ENCODE measurements around the gene HYDIN. TPM values are rescaled to one million over a fixed set of nuclear protein-coding genes. Genes with fewer than 3 reads are reported as not detected.

The HYDIN gene
- total RNA-seq, 4 donors from 2014 or later: 0.33 to 1.5 (median 0.44) TPM; not detected in 1

DNA sequence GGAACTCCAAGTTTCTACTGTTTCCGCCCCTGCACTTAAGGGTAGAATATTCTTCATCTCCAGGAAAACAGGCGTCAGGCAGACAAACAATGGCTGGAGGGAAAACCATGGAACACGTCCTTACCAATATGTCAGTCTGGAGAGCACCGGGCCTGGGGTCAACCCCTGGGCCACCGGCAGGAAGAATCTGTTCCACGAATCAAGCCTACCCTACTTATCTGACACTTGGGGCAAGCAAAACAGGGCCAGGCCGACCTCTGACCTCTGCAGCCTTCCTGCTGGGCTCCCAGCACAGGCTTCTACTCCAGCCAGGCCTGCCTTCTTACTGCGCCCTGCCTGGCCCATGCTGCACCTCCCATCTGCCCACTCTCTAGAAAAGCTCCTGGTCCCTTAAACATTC, 439.7 kb downstream of the HYDIN start:
- TF ChIP-seq, protein P1, sequence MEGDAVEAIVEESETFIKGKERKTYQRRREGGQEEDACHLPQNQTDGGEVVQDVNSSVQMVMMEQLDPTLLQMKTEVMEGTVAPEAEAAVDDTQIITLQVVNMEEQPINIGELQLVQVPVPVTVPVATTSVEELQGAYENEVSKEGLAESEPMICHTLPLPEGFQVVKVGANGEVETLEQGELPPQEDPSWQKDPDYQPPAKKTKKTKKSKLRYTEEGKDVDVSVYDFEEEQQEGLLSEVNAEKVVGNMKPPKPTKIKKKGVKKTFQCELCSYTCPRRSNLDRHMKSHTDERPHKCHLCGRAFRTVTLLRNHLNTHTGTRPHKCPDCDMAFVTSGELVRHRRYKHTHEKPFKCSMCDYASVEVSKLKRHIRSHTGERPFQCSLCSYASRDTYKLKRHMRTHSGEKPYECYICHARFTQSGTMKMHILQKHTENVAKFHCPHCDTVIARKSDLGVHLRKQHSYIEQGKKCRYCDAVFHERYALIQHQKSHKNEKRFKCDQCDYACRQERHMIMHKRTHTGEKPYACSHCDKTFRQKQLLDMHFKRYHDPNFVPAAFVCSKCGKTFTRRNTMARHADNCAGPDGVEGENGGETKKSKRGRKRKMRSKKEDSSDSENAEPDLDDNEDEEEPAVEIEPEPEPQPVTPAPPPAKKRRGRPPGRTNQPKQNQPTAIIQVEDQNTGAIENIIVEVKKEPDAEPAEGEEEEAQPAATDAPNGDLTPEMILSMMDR (IDR thresholded peaks at IDR 0.05; ENCODE audit: low read depth): no peak

DNA sequence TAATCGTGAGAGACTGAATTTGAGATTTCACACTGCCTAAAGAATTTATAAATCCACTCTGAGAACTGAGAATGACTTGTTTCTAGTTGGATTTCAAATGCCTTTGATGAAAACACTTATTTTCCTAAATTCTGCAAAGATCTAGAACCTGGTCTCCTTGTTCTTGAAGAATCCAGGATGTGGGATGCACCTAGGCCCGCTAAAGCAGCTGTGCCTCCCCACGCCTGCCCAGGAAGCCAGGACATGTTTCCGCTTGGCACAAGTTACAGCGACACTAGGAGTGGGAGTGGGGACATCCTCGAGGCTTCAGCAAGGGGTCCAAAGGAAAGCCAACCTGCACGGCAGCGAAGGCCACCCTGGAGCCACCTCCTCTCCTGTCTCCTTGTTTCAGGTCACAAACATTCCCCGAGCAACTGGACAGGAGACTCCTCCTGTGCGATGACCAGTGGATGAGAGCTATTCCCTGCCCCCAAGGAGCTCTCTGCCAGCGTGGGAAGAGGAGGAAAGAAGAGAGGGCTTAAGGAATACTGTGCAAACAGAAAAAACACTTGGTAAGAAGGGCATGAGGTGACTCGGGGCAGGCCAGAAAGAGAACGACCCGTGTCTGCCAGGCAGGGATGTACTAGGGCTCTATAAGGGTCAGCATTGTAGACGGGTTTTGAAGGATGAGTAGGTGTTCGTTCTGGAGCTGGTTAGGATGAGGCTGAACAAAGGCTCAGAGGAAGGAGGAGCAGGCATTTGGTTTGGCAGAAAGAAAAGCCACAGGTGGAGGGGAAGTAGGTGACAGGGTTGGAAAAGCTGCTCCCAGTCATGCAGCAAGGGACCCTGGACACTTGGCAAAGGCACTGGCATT, 440.7 kb downstream of the HYDIN start:
- TF ChIP-seq, protein P1 (IDR thresholded peaks at IDR 0.05; ENCODE audit: low read depth): no peak

DNA sequence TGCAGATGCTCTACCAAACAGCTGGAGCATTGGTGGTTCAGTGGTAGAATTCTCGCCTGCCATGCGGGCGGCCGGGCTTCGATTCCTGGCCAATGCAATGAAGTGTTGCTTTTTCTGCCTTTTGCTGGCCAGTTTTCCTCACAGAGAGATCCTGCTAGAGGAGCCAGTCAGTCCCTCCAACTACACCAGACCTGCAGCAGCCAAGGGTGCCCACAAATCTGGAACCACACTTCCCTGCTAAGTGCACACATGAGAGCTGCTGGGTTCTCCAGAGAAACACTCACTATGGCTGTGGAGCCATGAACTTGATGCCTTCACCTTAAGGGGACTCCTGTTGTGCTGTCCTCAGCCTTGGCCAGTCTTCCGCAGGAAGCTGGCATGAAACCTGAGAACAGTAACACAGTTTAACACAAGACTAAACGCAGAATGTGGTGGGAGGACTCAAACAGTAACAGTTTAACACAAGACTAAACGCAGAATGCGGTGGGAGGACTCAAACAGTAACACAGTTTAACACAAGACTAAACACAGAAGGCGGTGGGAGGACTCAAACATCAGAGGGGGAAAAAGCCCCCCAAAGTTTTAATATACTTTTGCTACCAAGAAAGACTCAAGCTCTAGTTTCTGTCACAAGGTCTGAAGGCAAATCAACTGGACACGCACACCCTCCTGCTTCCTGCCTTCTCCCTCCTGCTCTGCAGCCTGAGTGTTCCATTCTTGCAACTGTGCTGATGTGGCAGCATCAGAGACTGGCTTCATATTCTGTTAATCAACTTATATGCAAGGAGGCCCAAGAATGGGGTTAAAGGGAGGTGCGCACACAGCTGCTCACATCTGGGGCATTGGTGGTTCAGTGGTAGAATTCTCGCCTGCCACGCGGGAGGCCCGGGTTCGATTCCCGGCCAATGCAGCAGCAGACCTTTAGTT, 441.6 kb downstream of the HYDIN start:
- TF ChIP-seq, protein P1 (IDR thresholded peaks at IDR 0.05; ENCODE audit: low read depth): no peak

DNA sequence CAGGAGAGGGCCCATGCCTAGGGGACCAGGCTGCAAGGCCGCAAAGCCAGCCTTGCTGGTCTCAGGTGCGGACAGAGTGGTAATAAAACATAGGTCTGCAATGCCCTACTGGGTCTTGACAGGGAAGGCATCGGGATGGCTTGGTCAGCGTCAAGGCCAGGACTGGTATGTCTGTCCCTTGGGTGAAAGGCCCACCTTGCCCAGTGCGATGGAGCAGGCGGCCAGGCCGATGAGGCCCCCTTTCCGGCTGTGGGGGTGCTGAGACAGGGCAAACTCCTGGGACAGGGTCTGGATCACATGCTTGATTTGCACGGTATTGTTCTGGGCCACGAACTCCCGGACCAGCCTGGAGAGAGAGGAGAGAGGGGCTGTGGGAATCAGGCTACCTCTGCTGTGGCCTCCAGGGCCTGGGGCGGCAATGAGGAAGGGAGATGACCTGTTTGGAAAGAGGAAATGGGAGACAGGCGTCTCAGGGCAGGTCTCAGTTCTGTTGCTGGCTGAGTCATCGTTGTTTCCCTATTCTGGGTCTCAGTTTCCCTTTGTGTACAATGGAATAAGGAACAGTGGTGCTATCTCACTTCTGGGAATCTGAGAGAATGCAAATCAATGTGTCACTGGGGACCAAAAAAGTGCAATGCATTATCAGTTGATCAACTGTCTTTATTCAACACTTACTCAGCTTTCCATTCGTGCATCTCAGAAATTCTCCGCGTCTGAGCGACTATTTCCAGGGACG, 444.3 kb downstream of the HYDIN start:
- TF ChIP-seq, protein P1 (IDR thresholded peaks at IDR 0.05; ENCODE audit: low read depth): no peak

DNA sequence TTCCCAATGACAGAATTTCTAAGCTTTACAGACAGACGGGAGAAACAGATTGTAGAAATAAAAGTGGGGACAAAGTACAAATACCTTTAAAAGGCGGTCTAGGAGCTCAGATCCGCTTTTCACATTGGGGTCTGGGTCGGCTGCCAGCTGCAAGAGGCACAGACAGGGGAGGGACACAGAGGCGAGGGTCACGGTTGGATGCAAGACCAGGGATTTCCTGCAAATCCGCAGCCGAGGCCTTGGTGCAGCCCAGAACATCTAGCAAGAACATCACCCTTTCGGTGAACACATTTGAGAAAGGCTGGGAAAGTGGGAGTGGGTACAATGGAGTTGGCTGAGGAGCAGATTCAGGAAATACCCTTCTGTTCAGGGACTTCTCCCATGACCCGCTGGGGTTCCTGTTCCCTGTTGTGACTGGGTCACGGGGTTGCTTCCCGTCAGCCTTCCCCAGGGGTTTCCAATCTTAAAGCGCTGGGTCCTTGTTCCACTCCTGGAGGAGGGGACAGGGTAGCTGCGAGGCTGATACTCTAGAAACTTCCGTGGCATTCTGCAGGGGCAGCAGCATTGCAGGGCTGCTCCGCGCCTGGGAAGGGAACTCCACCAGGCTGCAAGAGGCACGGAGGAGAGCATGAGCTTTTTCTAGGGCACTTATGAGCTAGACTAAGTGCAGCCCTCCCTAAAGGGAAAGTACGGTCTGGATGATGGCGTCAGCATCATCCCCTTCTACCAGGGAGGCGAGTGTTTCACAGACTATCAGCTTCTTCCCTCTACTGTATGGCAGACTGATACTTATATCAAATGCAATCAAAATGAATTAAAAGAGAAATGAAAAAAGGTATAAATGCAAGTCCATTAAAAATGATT, 445.6 kb downstream of the HYDIN start:
- TF ChIP-seq, protein P1 (IDR thresholded peaks at IDR 0.05; ENCODE audit: low read depth): no peak

DNA sequence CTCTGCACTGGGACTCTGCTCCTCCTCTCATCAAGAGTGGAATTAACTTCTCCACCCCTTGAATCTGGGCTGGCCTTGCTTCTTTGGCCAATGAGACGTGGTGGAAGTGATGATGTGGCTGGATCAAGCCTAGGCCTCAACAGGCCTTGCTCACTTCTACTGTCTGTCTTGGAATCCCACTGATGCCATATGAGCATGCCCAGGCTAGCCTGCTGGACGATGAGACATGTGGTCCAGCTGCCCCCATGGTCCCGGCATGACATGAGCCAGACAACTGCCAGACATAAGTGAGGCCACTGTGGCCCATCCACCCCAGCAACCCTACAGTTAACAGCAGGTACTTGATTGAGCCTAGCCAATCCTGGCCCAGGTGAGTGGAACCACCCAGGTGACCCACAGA, 448.3 kb downstream of the HYDIN start:
- TF ChIP-seq, protein P1 (IDR thresholded peaks at IDR 0.05; ENCODE audit: low read depth): no peak
